Cerebellar nuclear complex (tissue), 1 donor: Measurements from ENCODE around the gene INSM1.

ENCODE experiments used
- DNase-seq, 2 experiments: peaks; one replicate each; lab custom pipeline; 2025; lab: John Stamatoyannopoulos, UW

The INSM1 gene

DNA sequence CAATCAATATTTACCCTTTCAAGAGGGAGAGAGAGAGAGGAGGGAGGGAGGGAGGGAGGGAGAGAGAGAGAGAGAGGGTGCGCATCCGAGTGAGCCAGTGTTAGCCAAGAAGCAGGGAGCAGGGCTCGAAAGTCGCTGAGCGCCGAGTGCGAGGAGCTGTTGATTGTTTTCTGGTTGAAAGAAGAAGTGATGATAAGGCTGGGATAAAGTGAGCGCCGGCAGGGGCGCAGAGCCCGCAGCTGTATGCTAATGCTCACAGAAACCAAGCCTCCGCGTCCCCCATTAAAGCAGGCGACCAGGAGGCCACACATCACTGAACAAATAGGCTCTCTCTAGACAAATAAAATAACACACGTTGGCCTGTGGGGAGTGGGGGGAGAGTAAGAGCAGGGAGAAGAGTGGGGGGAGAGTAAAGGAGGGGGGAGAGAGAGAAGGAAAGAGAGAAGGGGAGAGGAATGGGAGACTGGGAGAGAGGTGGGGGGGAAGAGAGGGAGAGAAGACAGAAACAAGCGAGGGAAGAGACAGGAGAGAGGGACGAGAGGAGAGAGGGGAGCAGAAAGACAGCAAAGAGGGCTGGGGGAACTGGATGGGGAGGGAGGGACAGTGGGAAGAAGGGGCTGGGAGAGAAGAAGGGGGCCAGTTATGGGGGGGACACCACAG is 5.0 kb upstream of the INSM1 start:
- DNase-seq, result peak in 1 of 2 experiments; percentile 36

DNA sequence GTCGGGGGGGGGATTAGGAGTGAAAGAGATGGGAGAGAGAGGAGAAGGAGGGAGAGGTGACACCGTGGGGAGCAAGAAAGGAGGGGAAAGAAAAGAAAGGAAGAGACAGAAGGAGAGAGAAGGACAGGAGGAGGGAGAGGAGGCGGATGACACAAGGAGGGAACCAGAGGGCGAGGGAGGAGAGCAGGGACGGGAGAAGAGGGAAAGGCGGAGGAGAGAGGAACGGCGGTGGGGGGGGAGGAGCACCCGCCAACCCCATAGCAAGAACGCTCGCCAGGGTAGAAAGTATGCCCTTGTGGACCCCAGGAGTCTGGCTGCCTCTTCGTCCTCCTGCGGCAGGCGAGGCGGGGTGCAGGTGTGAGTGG is 4.5 kb upstream of the INSM1 start:
- DNase-seq, result no peak

DNA sequence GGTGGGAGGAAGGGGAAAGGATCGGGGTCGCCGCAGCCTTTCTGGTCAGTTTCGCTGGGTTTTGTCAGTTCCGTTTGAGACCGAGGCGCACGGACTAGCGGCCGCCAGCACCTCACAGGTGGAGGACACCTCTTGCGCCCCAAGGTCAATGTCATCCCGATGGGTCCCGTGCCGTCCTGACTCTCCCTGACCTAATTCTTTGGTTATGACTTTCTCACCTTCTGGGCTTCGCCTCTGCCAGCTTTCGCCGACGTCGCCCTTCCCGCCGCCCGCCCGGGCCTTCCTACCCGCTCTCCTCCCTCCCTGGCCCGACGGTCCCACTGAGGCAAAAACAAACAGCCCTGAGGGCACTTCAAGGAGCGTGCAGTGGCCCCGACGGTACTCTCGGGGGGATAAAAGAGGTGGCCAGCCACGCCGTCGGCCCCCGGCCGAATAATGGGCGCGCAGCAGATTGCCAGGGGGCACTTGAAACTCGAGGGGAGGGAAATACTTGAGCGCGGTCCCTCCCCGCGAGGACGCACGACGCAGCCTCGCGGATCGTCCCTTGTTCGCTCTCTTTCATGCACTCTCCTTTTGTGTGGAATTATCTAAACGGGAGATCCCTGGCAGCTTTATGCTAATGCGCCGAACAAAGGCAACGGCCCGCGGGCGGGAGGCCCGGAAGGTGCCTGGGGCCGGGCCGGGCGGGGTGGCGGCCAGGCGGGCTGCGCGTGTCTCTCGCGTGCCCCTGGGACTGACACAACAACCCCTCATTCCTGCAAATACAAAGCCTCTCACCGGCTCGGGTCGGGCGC is 3.9 kb upstream of the INSM1 start:
- DNase-seq, result no peak

DNA sequence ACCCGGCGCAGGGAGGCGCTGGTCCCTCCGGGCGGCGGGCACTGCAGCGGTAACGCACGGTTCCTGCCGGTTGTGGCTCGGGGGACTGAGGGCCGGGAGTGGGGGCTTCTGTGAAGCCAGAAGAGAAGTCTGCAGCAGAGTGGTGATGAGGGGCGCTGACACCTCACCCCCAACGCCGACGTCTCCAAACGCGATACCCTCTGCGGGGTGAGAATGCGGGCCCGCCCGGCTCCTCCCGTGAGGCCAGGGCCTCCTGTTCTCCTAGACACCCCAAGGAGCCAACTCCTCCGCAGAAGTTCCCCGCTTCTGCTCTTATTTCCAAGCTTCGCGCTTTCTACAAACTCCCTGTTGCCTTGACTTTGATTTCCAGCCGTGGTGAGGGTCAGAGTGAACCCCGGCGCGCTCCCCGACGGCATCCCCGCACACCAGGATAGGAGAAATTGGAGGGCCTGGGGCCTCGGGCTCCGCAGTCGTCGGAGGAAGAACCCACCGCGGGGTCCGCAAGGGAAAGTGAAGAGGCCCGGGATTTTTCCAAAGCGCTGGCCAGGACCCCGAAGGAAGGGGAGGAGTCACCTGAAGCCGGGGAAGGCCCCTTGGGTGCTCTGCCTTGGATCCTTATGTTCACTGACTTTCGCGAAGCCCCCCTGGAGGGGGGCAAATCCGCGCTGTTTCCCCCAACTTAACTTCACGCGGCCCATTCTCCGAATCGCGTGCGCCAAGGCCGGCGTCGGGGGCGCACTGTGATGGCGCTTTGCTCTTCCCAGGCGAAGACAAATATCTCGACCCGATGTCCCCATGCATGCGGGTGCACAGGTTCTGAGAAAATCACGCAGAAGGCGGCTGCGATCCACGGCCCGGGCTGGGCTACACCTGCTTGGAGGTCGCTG is 3.1 kb upstream of the INSM1 start:
- no peak for DNase-seq

DNA sequence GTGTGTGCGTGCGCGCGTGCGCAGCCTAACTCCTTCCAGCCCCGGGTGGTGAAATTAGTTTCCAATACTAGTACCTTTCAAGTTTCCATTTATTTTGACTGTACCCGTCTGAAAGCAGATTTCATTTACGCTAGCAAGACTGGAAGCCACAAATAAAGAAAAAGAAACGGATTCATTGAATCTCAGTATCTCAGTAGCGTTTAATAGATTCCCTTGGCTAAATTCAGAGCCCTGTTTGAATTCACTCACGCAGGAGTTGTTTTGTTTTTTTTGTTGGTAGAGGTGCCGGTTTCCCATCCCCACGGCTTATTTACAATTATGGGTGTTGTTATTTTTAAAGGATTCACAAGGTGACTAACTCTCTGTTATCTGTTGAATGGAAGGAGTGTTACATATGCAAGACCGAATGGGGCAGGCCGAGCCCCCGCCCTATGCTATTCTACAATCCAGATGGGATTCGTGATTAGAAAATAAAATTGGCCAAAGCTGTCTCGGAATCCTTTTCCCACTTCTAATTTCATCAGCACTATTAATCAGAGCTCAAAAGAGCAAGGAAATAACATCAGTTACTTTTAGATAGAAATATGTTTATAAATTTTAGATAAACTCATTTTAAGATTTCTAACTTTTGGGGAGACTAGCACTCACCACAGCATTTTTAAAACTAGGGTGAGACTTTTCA is 2.3 kb upstream of the INSM1 start:
- DNase-seq, result no peak

DNA sequence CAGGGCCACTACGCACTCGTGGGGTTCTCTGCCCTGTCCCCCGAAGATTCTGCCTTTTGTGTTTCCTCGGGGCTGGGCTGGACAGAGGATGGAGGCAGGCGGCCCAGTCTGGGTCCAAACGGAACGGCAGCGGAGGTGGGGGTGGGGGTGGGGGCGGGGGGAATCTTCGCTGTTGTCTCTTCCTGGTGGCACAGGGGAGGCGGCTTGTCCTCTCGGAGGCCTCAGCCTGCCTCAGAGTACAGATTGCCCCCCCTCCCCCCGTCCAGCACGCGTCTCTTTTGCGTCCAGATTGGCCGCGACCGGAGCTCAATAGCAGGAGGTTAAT is 1.4 kb upstream of the INSM1 start:
- no peak for DNase-seq

DNA sequence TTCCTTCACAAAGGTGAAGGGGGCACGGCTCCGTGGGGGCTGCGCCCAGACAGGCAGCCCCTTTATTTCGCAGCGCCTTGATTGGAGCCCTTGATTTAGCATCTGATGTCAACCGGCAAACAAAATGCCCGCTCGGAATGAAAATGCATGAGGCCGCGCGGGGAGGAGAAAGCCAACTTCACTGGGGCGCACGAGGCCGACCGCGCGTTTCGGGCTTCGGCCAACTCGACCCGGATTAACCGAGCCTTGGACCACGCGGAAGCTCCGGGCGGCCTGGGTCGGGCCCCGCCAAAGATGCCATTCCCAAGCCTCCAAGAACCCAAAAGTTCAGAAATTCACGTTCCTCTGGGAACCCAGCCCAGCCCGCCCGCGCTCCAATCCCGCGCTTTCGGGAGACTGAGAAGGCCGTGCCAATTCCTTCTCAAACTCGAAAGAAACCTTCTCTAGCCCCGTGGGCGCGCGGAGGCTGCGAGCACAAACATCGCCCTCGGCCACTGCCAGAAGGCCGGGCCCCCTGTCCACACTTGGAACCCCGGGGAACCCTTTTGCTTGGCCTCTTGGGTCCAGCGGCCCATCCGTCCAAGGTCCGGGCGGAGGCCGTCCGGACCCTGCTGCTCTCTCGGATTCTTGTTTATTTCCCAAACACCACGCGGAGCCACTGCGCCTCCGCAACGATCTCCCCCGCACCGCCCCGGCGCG is 879 bp upstream of the INSM1 start:
- no peak for DNase-seq

DNA sequence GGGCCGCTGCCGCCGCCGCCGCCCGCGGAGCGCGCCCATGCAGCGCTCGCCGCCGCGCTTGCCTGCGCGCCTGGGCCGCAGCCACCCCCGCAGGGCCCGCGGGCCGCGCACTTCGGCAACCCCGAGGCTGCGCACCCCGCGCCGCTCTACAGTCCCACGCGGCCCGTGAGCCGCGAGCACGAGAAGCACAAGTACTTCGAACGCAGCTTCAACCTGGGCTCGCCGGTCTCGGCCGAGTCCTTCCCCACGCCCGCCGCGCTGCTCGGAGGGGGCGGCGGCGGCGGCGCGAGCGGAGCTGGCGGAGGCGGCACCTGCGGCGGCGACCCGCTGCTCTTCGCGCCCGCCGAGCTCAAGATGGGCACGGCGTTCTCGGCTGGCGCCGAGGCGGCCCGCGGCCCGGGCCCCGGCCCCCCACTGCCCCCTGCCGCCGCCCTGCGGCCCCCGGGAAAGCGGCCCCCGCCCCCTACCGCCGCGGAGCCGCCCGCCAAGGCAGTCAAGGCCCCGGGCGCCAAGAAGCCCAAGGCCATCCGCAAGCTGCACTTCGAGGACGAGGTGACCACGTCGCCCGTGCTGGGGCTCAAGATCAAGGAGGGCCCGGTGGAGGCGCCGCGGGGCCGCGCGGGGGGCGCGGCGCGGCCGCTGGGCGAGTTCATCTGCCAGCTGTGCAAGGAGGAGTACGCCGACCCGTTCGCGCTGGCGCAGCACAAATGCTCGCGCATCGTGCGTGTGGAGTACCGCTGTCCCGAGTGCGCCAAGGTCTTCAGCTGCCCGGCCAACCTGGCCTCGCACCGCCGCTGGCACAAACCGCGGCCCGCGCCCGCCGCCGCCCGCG is 730 bp downstream of the INSM1 start:
- DNase-seq, result no peak

DNA sequence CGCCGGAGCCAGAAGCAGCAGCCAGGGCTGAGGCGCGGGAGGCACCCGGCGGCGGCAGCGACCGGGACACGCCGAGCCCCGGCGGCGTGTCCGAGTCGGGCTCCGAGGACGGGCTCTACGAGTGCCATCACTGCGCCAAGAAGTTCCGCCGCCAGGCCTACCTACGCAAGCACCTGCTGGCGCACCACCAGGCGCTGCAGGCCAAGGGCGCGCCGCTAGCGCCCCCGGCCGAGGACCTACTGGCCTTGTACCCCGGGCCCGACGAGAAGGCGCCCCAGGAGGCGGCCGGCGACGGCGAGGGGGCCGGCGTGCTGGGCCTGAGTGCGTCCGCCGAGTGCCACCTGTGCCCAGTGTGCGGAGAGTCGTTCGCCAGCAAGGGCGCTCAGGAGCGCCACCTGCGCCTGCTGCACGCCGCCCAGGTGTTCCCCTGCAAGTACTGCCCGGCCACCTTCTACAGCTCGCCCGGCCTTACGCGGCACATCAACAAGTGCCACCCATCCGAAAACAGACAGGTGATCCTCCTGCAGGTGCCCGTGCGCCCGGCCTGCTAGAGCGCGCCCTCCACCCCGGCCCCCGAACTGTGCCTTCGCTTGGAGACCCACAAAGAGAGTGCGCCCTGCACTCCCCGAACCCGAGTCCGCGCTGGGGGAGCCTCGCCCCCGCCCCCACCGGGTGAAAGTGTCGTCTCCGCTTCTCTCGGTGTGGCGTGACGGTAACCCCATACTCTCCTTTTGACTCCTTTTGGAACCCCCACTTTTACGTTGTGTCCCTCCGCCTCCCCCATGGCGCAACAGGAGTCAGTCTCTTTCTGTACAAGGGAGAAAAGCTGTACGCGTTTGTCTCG is 1.6 kb downstream of the INSM1 start:
- peak in 1 of 2 experiments; percentile 54 for DNase-seq

DNA sequence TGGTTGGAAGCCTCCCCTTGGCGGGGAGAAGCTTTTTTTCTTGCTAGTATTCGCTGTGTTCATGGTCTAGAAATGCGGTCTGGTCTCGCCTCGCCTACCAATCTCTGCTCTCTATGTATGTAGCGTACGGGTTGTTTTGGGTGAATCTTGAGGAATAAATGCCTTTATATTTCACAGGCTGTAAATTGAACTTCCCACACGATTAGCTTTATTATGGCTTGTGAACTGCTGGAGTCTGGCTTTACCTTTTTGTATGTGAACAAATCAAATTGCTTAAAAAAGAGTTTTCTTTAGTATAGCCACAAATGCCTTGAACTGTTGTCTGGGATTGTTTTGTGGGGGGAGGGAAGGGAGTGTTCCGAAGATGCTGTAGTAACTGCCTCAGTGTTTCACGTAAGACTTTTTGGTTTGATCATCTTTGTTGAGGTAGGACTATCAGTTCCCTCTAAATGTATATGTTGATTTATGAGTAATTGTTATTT is 2.2 kb downstream of the INSM1 start:
- DNase-seq, result peak in 1 of 2 experiments; percentile 37

DNA sequence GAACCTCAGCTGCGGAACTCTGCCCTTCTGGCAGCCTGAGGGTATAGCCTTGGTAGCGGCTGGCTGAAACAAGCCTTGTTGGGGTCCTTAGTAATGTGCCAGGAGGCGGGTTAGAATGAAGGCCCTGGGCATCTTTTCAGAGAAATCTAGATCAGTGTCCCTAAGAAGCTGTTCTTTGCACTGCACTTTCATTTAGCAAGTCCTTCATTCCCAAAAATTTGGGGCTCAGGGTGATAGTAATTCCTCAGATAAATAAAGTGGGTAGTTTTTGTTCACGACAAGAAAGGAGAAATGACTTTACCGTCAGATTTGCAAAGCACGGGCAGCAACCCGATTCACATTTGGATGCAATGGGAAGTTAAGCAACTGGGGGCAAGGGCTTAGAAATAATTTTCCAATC is 3.2 kb downstream of the INSM1 start:
- no peak for DNase-seq

DNA sequence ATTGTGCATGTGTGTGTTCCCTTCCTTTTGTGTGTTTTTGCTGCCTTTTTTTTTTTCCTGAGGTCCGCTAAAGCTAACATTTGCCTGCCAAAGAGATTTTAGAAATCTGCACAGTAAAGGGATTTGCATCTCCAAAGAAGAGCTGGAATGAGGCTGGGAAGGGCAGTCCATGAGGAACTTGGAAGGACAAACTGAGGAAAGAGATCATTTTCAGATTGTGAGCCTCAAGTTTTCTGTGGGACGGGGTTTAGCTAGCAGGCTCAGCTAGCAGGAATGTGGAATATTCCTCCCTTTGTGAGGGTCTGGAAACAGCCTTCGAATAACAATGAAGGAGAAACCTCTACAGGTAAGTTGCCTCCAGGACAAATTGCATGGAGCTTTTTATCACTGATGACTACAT is 3.8 kb downstream of the INSM1 start:
- DNase-seq, result no peak

DNA sequence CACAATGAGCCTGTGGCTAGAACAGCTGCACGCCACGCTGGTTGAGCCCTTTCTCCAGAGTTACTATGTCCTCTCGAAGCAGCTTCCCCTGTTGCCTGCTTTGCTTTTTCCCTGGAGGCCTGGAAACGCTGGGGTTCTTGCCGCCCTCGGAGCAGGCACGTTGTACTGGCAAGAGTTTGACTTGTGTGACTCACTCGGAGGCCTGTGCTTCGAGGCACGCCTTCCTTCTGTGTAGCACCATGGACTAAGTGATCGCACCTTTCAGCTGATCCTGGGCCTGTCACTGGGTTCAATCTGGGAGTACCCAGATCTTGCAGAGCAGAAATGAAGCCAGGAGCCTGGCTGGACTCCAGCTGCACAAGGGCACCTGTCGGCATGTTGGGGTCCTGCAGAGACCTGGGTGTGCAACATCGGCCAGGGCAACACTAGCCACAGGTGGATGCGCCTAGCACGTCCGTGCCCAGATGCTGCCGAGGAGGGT is 5.2 kb downstream of the INSM1 start:
- no peak for DNase-seq

DNA sequence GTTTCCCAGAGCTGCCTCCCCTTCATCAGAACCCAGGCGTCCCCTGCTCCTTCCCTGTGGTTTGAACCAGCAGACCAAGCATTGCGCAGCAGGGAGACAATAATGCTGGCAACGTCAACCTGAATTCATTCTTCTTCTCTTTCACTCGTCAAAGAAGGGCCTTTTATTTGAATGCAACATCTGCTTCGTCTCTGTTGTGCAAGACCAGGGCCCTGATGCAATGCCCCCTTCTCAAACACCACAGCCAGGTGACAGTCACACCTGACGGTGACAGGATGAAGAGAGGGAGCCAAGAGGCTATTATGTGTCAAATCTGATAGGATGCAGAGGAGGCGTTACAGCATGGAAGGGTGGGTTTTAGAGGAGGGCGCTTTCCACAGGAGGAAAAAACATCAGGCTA is 8.0 kb downstream of the INSM1 start:
- no peak for DNase-seq

DNA sequence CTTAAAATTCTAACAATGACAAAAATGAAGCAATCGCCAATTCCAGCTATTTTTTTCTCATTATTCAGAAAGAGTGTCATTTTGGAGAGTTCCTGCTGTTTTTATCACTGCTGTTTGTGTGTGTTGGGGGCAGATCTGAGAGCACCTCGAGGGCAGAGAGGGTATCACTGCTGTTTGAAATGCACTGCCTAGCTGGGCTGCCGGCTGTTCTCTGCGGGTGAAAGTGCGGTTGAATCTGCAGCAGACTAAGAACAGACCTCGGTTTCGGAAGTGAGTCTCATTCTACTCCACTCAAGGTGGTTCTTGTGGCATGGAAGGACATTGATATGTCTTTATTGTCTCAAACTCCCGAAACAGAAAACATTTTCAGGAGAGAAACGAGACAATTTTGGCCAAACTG is 18.3 kb downstream of the INSM1 start:
- no peak for DNase-seq

DNA sequence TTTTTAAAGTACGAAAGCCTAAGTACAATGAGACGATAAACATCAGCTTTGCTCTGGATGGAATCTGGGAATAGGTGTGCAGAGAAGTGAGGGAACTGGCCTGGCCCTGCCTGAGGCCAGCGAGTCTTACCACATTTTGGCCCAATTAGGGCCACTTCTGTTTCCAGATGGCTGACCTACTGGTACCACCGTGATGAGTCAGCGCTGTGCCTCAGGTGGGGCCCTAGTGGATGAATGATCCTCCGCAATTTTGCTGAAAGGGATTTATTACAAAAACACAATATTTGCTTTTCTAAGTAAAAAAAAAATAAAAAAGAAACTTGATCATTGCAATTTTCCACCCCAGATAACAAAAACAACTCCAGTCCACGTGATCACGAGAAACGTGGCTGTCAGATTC is 22.5 kb downstream of the INSM1 start:
- DNase-seq, result no peak

DNA sequence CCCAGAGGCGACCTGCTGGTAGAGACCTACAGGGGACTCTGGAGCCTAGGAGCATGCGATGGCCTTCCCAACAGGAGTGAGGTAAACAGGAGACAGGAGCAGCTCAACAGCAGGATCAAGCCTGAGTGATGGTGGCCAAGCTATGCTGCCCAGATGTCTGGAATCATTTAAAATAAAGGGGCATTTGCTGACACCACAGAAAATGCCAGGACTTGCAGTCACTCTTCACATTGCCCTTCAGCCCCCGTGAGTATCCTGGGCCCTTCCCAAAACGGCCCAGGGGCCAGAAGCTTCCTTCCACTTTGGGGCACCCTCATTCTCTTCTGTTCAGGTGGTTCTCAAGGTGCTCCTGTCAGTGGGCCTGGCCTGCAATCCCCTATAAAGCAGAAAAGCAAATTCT is 23.2 kb downstream of the INSM1 start:
- DNase-seq, result no peak

DNA sequence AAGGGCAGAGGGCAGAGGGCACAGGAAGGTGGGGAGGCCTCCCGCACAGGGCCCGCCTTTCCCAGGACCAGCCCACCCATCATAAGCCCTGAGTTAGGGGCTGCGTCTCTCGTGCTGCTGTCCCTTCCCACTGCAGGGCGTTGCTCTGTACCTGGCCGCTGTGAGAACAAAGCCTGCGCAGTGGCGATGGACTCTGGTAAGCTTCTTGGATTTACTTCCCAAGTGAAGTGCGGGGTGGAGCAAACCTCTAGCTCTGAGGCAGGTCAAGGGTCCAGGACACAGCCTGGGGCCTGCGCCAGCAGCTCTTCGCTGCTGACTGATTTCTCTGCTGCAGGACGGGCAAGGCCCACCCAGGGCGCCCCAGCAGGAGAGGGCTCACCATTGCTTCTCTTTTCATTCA is 23.9 kb downstream of the INSM1 start:
- DNase-seq, result no peak
